OCI-LY1 (cell line): ENCODE results near the gene SLC9A9.
A peak's percentile ranks its signal among the peaks of the same experiment; 100 is the strongest.

ENCODE experiments used
- CTCF ChIP-seq: fragments of 200-600 bp; sonication (generic), shearing (Covaris generic); IDR thresholded peaks from 2 replicates; pipeline ENCODE4 v1.5.1; 2017; ENCODE audit warnings: mild to moderate bottlenecking, antibody characterized with exemption, low read length, moderate library complexity, mixed read lengths
- EZH2 ChIP-seq: fragments of 200-600 bp; sonication (generic), shearing (Covaris generic); IDR thresholded peaks from 2 replicates; pipeline ENCODE4 v1.8.0; 2017; ENCODE audit warnings: borderline replicate concordance, mixed run types, mild to moderate bottlenecking, antibody characterized with exemption, low read length, moderate library complexity, mixed read lengths

GRCh38 chr3:143895805-143896204 is 47.5 kb upstream of the SLC9A9 start:
- peak; percentile 50 for TF ChIP-seq CTCF
- TF ChIP-seq EZH2, result no peak
